NCI-H510A treated with DMSO at 0.1 percent for 48 hours (cell line): ENCODE results near the gene METTL24.
"Not testable (repeated sequence)": the region's sequence is repeated elsewhere in the genome, so short reads cannot be mapped to it uniquely, and the experiment has no call there.

Experiments
- DNase-seq: peaks from one replicate; lab custom pipeline; 2025; lab: John Stamatoyannopoulos, UW

METTL24 gene

DNA sequence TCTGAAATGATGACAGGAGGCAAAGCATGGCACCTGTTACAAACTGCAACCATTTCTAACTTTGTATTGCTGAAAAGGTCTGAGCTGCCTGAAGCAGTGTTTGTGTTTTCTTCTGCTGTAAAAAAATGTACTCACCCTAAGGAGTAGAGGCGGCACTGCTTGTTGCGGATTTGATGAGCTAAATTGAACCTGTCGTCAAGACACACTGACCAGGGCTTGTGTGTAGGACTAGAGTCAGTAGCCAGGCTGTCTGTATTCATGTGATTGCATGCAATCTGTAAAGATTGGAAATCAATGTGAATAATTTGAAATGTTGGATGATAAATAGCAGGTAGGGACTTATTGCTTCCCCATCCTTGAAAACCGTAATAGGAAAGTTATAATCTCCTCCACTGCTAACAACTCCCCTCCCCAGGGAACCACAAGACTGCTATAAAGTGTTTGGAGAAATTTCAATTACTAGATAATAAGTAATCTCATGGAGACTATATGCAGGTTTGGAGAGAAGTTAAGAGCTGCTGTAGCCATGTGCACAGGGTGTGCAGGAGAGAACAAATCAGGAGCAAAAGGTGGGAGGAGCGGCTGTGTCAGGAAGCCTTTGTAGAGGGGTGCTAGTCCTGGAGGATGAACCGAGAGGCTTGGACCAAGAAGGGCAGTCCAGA is 42.8 kb downstream of the METTL24 start:
- no peak for DNase-seq

GRCh38 chr6:110310861-110311446 is 47.2 kb downstream of the METTL24 start:
- no peak for DNase-seq

DNA sequence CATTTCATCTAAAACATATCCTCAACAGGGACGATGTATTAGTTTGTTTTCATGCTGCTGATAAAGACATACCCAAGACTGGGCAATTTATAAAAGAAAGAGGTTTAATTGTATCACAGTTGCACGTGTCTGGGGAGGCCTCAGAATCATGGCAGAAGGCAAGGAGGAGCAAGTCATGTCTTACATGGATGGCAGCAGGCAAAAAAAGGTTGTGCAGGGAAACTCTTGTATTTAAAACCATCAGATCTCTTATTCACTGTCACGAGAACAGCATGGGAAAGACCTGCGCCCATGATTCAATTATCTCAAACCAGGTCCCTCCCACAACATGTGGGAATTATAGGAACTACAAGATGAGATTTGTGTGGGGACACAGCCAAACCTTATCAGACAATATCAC is 48.7 kb downstream of the METTL24 start:
- not testable (repeated sequence) for DNase-seq

GRCh38 chr6:110307368-110307767 is 50.8 kb downstream of the METTL24 start:
- no peak for DNase-seq

DNA sequence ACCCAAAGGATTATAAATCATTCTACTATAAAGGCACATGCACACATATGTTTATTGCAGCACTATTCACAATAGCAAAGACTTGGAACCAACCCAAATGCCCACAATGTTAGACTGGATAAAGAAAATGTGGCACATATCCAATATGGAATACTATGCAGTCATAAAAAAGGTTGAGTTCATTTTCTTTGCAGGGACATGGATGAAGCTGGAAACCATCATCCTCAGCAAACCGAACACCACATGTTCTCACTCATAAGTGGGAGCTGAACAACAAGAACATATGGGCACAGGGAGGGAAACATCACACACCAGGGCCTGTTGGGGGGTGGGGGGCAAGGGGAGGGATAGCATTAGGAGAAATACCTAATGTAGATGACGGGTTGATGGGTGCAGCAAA is 52.3 kb downstream of the METTL24 start:
- not testable (repeated sequence) for DNase-seq

GRCh38 chr6:110303692-110304091 is 54.5 kb downstream of the METTL24 start:
- not testable (repeated sequence) for DNase-seq

DNA sequence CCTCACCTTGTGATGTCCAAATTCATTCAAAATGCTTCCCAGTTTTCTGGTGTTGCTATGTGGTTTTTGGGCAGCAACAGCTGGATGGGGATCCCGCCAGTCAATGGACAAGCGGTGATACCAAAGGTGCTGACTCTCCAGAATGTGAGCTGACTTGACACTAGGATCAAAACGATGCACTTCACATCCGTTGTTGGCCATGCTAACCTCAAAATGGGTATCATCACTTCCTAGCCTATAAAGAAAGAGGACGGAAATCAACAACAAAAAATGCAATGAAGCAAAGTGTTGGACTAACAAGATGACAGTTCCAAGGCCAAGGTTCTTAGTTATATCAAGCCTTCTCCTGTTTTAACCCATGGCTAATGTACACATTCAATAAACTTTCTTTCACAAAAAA is 59.2 kb downstream of the METTL24 start:
- DNase-seq: no peak

- no peak for DNase-seq
Measured at GRCh38 chr6:110298411-110298810, 59.7 kb downstream of the METTL24 start.

DNA sequence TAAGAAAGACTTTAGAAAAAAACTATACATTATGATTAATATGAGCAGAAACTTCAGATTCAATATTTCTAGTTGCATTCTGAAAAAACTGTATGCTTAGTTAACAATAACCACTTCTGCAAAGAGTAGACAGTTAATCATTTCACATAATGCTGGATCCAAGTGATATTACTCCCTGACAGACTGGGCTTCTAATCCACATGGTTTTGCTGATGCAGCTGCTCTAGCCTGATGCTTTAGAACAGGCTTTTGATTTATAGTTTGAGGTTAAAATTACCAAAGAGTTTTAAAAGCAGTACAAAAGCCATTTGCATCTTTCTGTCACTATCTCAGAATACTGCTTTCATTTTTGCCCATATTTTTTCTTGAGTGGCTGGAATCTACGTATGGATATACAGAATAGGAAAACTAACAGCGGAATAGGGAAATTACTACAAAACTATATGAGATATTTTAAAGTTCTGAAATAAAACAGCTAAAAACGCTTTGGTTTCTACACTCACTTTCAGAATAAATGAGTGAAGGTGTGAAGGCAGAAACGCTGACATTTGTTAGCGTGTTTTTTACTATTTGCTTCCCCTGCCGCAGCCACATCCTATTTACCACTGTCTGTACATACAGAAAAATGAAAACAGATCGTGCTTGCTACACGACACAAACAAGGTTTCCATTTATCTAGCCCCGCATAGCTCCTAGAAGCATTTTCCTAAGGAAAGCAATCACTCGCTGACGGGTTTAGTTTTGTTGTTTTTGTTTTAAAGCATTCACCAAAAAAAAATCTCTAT is 61.7 kb downstream of the METTL24 start:
- DNase-seq: no peak

DNA sequence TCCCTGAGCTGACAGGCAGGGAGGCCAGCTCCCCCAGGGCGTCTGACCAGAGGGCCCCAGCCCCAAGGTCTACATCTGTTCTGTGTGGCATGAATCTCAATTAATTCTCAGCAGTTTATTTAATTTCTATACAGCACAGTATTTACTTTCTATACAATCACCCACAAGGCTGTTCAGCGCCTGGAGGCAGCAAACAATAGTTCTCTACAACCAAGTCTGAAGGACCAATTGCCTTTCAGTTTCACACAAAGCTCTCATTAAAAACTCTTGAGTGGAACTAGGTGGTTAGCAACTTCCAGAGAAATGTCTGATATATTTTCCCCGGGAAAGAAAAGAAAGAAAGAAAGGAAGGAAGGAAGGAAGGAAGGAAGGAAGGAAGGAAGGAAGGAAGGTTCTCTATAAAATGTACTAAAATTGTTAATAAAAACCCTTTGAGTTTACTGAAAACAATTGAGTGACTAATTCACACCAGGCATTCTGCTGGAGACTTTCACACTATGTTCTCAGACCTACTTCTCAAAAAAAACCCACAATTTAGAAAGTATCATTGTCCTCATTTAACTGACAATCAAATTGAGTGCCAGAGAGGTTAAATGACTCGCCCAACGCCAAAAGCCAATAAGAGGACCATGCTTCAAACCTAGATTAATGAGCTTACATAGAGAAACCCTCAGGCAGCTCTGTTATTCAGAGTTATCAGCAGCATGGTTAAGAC is 62.5 kb downstream of the METTL24 start:
- no peak for DNase-seq

DNA sequence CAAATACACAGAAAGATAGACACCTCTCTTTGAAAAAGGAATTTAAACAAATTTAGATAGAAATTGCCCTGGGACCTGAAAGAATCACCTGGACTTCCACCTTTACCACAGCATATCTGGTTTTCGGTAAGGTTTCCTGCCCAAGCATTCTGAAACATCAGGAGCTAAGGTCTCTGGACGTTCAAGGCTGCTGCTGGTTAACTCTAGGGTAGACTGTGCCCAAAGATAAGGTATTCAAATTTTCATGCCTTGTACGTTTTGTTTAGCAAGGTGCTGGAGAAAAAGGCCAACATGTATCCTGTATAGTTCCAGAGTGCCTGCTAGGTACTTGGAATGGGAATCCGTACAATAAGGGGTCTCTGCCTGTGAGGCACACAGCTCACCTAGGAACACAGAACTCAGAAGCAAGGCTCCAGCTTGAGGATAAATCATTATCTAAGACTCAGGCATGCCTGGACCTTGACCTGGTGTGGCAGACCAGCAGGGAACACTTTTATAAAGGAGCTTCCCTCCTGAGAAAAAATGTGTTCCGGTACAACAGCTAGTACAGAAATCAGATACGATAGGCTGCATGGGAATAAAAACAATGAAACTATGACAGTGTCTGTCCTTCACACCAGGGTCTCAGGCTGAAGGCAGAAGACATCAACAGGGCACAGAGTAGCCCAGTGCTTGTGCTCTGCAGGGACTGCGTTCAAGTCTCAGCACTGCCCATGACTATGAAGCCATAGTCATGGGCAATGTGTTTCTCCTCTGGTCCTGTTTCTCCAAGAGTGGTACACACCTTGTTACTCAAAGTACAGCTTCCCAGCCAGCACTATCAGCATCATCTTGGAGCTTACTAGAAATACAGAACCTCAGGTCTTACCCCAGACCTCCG is 70.4 kb downstream of the METTL24 start:
- DNase-seq: no peak

DNA sequence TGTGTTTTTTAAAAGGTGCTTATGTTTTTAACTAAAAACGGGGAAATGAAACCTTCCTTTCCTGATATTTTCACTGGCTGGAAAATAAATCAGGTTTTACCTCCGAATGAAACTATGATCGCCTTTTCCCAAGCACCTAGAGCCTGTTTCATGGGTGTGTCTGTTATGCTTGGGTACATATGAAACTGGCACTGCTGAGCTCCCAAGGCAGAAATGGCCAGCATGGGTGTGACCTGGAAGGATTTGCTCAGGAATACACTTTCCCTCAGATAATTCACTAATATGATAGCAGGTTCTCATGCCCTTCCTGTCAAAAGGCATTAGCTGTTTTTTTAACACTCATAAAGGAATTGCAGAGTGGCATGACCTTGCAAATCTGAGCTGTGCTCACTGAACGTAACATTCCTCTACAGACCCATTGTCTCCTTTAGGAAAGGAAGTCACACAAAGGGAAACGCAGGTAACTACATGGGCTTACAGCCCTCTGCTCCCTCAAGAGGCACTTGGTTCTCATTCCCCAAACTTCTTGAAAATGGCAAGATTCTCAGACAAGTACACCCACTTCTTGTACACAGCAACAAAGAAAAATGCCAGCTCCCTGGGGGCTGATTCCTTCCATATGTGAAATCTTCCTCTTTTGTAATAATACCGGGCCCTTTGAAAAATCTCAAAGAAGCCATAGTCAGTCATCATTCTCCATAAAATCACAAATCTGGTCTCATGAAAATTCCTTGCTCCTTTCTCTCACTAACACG is 72.7 kb downstream of the METTL24 start:
- DNase-seq: no peak

- no peak for DNase-seq
Measured at GRCh38 chr6:110284855-110285254, 73.3 kb downstream of the METTL24 start.

DNA sequence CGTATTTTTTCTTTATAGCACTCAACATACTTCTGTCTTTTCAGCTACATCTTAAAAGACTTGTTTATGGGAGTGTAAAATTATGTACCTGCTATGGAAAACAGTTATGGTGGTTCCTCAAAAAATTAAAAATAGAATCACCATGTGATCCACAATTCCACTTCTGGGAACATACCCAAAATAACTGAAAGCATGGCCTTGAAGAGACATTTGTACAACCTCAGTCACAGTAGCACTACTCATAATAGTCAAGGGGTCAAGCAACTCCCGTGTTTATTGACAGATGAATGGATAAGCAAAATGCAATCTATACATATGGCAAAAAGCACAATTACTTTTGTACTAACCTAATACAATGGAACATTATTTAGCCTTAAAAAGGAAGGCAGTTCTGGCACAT is 74.5 kb downstream of the METTL24 start:
- no peak for DNase-seq

- no peak for DNase-seq
Measured at GRCh38 chr6:110282412-110282811, 75.7 kb downstream of the METTL24 start.

DNA sequence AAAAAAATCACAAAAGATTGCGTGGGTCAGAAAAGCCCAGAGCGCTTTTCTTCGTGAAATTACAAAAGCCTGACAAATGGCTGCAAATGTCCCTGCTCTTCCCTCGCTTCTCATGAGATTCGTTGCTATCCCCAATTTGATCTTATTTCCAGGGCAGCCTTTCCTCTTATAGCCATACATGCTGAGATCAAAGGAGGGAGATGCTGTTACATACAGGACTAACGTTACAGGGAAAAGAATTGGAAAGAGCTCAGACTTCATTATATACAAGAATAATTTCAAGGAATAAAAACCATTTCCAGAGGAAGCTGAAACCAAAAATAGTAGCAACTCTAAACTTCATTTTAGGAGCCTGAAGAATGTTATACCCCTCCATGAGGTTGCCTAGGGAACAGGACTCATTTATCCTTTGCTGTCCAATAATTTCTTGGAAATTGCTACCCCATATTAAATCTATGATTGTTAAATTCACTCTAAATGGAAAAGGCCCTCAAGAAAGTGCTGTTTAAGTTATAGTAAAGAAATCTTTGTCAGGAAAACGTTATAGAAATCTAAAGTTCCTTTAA is 81.0 kb downstream of the METTL24 start:
- DNase-seq: no peak

GRCh38 chr6:110272781-110273180 is 85.4 kb downstream of the METTL24 start:
- not testable (repeated sequence) for DNase-seq

- DNase-seq: no peak
Measured at GRCh38 chr6:110271732-110272022, 86.5 kb downstream of the METTL24 start.

GRCh38 chr6:110270165-110270564 is 88.0 kb downstream of the METTL24 start:
- no peak for DNase-seq

DNA sequence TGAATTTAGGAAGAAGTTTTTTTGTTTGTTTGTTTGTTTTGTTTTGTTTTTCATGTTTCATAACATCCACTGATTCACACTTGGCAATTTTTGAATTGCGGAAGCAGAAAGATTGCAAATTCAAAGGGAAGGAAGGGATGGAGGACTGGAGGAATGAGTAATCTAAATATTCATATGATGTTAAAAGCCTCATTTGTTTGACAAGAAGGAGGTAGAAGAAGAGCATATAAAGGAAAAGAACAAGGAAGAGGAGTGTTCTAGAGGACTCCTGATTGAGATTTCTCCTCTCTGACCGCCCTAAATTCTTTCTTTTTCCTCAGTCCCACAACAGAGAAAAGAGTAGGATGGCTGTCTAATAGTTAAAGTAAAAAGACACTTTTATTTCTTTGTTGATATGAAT is 88.5 kb downstream of the METTL24 start:
- DNase-seq: no peak

DNA sequence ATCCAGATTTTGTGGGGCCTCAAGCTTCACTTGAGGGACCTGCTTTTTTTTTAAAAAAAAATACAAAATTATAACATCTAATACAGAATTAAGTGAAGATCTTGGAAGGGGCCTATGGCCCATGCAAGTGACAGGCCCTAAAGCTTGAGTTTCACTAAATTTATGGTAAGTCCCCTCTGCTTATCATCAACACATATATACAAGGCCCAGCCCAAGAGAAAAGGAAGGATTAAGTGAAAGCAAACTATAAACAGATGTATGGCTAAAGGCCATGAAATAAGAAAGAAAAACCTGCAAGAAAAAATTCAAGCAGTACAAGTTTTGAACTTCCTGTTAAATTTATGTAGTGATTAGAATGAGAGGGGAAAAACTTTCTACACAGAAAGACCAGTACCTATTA is 91.2 kb downstream of the METTL24 start:
- no peak for DNase-seq
